GM12878 (cell line): ENCODE data around the gene SECTM1. TPM values are rescaled to one million over a fixed set of nuclear protein-coding genes. Genes with fewer than 3 reads are reported as not detected.

ENCODE experiments used
- HSF1 ChIP-seq: fragments of 150-350 bp; IDR thresholded peaks from 2 replicates; pipeline ENCODE4 v1.6.1; 2014; ENCODE audit warnings: mild to moderate bottlenecking, low read depth, low read length
- IKZF2 ChIP-seq, 2 experiments: fragments of 450-650 bp; IDR thresholded peaks; 2 replicates each; pipeline ENCODE4 v1.6.1; 2017; ENCODE audit warnings: mild to moderate bottlenecking in 2 of 2, moderate library complexity in 2 of 2
- MEF2B ChIP-seq: fragments of 450-650 bp; IDR thresholded peaks from 2 replicates; pipeline ENCODE4 v1.6.1; 2018; ENCODE audit warnings: mild to moderate bottlenecking, moderate library complexity; ENCODE audit not compliant: partially characterized antibody, poor library complexity, severe bottlenecking
- NR2C2 ChIP-seq: IDR thresholded peaks from 2 replicates; pipeline ENCODE4 v1.6.1; 2011; ENCODE audit warnings: borderline replicate concordance, low read depth; ENCODE audit not compliant: control insufficient read depth, insufficient read length
- TARDBP ChIP-seq: IDR thresholded peaks from 2 replicates; pipeline ENCODE4 v1.6.1; 2016; ENCODE audit warnings: borderline replicate concordance
- ZBED1 ChIP-seq: IDR thresholded peaks from 2 replicates; pipeline ENCODE4 v1.6.1; 2016; ENCODE audit warnings: borderline replicate concordance
- ZBTB11 ChIP-seq: fragments of 450-650 bp; formaldehyde crosslinking; IDR thresholded peaks from 2 replicates; pipeline ENCODE4 v1.5.0; 2022; ENCODE audit warnings: mild to moderate bottlenecking, missing genetic modification characterization
- polyA plus RNA-seq, 11 experiments: library from polyadenylated mRNA; depleted of rRNA in 4 of 11; unstranded in 6 of 11; stranded (reverse) in 5 of 11; fragments of >200 nt; fragmentation: Nextera tagmentation in 4 of 11; fragmentation: Illumina TruSeq in 1 of 11; extraction: Ambion mirVana in 4 of 11; extraction: Trizol in 1 of 11; gene quantifications; 1 replicate in 1 of 11; 2 replicates in 10 of 11; pipeline versions ENCODE4 v1.2.1 to v1.2.3, GENCODE V29; 2011 to 2016; ENCODE audit warnings: inconsistent platforms in 2 of 11, missing spikeins in 2 of 11, low read depth in 1 of 11
- total RNA-seq, 4 experiments: library from RNA; depleted of rRNA in 3 of 4; stranded (reverse); fragments of >200 nt in 3 of 4; fragmentation: Illumina TruSeq in 1 of 4; extraction: Trizol in 1 of 4; gene quantifications; 2 replicates each; pipeline versions ENCODE4 v1.2.1 to v1.2.3, GENCODE V29; 2013 to 2021

SECTM1 gene
- total and polyA plus RNA-seq, 10 of the 15 experiments (the other 5 are each of a cell fraction or from before 2014, with no cell fraction given) = 0.10 to 0.13 (median 0.12) TPM; not detected in 7

- no peak for TF ChIP-seq ZBTB11
- no peak for TF ChIP-seq ZBED1
- TF ChIP-seq HSF1 = no peak
- TF ChIP-seq IKZF2 (IDR thresholded peaks at IDR 0.05) = no peak
- no peak for TF ChIP-seq NR2C2
- TF ChIP-seq MEF2B = no peak
- TF ChIP-seq TARDBP = no peak
Measured at GRCh38 chr17:82327289-82327688, 6.3 kb downstream of the SECTM1 start (continued).
